HG03354 (cell line): Measurements from ENCODE around the gene MPG.
A peak's percentile ranks its signal among the peaks of the same experiment; 100 is the strongest.

Experiments used
- ATAC-seq: cut with Tn5 transposase; IDR thresholded peaks from one replicate; pipeline ENCODE4 v1.9.1; 2021; ENCODE audit warnings: mild to moderate bottlenecking; ENCODE audit not compliant: unreplicated experiment, poor library complexity, severe bottlenecking

The MPG gene

GRCh38 chr16:64914-65255, 13.1 kb upstream of the MPG start:
- no peak for ATAC-seq

- no peak for ATAC-seq
Measured at GRCh38 chr16:65745-66144, 12.3 kb upstream of the MPG start.

GRCh38 chr16:66309-67182, 11.5 kb upstream of the MPG start:
- ATAC-seq, result no peak

GRCh38 chr16:67183-67791, 10.7 kb upstream of the MPG start:
- no peak for ATAC-seq

GRCh38 chr16:67884-68789, 9.9 kb upstream of the MPG start:
- ATAC-seq, result no peak

- no peak for ATAC-seq
Measured at GRCh38 chr16:69181-69580, 8.8 kb upstream of the MPG start.

- no peak for ATAC-seq
Measured at GRCh38 chr16:71210-71539, 6.8 kb upstream of the MPG start.

- no peak for ATAC-seq
Measured at GRCh38 chr16:71540-72401, 6.3 kb upstream of the MPG start.

- ATAC-seq, result no peak
Measured at GRCh38 chr16:72561-73548, 5.2 kb upstream of the MPG start, which contains the start of gene RHBDF1. RHBDF1 (minus strand) TSS chr16:72631; CDS start chr16:65015, 7,616 bp downstream.

GRCh38 chr16:74051-74746, 3.8 kb upstream of the MPG start:
- no peak for ATAC-seq

GRCh38 chr16:74747-75334, 3.2 kb upstream of the MPG start:
- no peak for ATAC-seq

- no peak for ATAC-seq
Measured at GRCh38 chr16:75580-76501, 2.2 kb upstream of the MPG start.

GRCh38 chr16:76535-77272, 1.3 kb upstream of the MPG start:
- no peak for ATAC-seq

GRCh38 chr16:77273-77806, 685 bp upstream of the MPG start:
- peak; percentile 19 for ATAC-seq

GRCh38 chr16:78444-79150, 572 bp downstream of the MPG start:
- ATAC-seq, result peak; percentile 22
